CD8-positive, alpha-beta memory T cell (primary cell): ENCODE data around the gene PSMF1. TPM values are rescaled to one million over a fixed set of nuclear protein-coding genes. Genes with fewer than 3 reads are reported as not detected.

ENCODE experiments used
- CTCF ChIA-PET: fragments of 350-600 bp; sonication (Branson Sonifier 250); formaldehyde crosslinking; loops from one replicate; lab custom pipeline; 2021; ENCODE audit warnings: antibody characterized with exemption; lab: Charles Lee
- POLR2A ChIA-PET: fragments of 350-600 bp; sonication (Branson Sonifier 250); formaldehyde crosslinking; loops from one replicate; lab custom pipeline; 2021; ENCODE audit warnings: antibody characterized with exemption; lab: Charles Lee
- DNase-seq, 5 donors: peaks; one replicate each; pipeline versions ENCODE4 v3.0.0 to v3.0.0-alpha.2; 2020 to 2022; ENCODE audit warnings: mixed read lengths in 1 of 5
- H3K27ac ChIP-seq: one replicate; pipeline ENCODE4 v1.7.0; 2013; ENCODE audit warnings: low read depth, mild to moderate bottlenecking, low read length, moderate library complexity
- H3K27me3 ChIP-seq: 2 replicates; pipeline ENCODE4 v1.7.0; 2013; ENCODE audit warnings: low read length, mild to moderate bottlenecking; ENCODE audit not compliant: insufficient read depth, poor library complexity, severe bottlenecking
- H3K36me3 ChIP-seq: 2 replicates; pipeline ENCODE4 v1.7.0; 2013; ENCODE audit warnings: mild to moderate bottlenecking, low read length, moderate library complexity; ENCODE audit not compliant: insufficient read depth
- H3K4me1 ChIP-seq: 2 replicates; pipeline ENCODE4 v1.7.0; 2013; ENCODE audit warnings: mild to moderate bottlenecking, low read length, moderate library complexity; ENCODE audit not compliant: insufficient read depth
- H3K4me3 ChIP-seq: 2 replicates; pipeline ENCODE4 v1.7.0; 2013; ENCODE audit warnings: mild to moderate bottlenecking, low read length
- H3K9me3 ChIP-seq: 2 replicates; pipeline ENCODE4 v1.7.0; 2013; ENCODE audit warnings: mild to moderate bottlenecking, low read length
- H3K27ac Mint-ChIP-seq, 8 donors: one replicate each; pipeline ENCODE4 v1.8.0; 2020 to 2021; ENCODE audit warnings: mixed read lengths in 8 of 8, mild to moderate bottlenecking in 6 of 8, inconsistent platforms in 3 of 8, moderate library complexity in 3 of 8
- H3K27me3 Mint-ChIP-seq, 2 donors: one replicate each; pipeline ENCODE4 v1.8.0; 2020 to 2021; ENCODE audit warnings: mixed read lengths in 2 of 2, mild to moderate bottlenecking in 1 of 2, moderate library complexity in 1 of 2
- H3K36me3 Mint-ChIP-seq, 3 donors: one replicate each; pipeline ENCODE4 v1.8.0; 2020 to 2021; ENCODE audit warnings: mixed read lengths in 3 of 3, inconsistent platforms in 1 of 3, mild to moderate bottlenecking in 1 of 3
- H3K4me1 Mint-ChIP-seq, 3 donors: one replicate each; pipeline ENCODE4 v1.8.0; 2020 to 2021; ENCODE audit warnings: mixed read lengths in 3 of 3, inconsistent platforms in 1 of 3, mild to moderate bottlenecking in 1 of 3
- H3K4me3 Mint-ChIP-seq, 7 donors: one replicate each; pipeline ENCODE4 v1.8.0; 2020 to 2021; ENCODE audit warnings: mixed read lengths in 7 of 7, mild to moderate bottlenecking in 6 of 7, moderate library complexity in 4 of 7, inconsistent platforms in 2 of 7
- H3K9me3 Mint-ChIP-seq, 5 donors: one replicate each; pipeline ENCODE4 v1.8.0; 2020 to 2022; ENCODE audit warnings: mixed read lengths in 5 of 5, mild to moderate bottlenecking in 3 of 5, moderate library complexity in 2 of 5, inconsistent platforms in 1 of 5
- polyA plus RNA-seq: library from polyadenylated mRNA; unstranded; fragments of 300-500 nt; fragmentation: Illumina TruSeq; gene quantifications from one replicate; pipeline ENCODE4 v1.2.3, GENCODE V29; 2021
- total RNA-seq, 2 experiments: library from RNA; stranded (reverse); gene quantifications; one replicate each; pipeline ENCODE4 v1.2.3, GENCODE V29; 2021

Gene PSMF1
- total RNA-seq (100 to 1,000 TPM; 169 to 189 TPM), polyA plus RNA-seq (185 TPM)

GRCh38 chr20:1118336-1119127, at the start of gene PSMF1:
Gene PSMF1, plus strand, starts transcription at chr20:1118602. Its CDS starts 172 bp downstream, at chr20:1118774.
- no peaks in the 10 kb centered on the region for H3K9me3 Mint-ChIP-seq
- Histone ChIP-seq H3K9me3 (no peaks in the 10 kb centered on the region), H3K36me3 (peaks cover 3% of the 10 kb centered on the region), H3K4me1 (peaks cover 52% of the 10 kb centered on the region), H3K27ac (peak within 1 kb of the TSS; percentile 70), H3K4me3 (peak within 1 kb of the TSS; percentile 81), H3K27me3 (no peaks in the 10 kb centered on the region)
- peak within 1 kb of the TSS; percentile 86 to 99 (median 95) for H3K27ac Mint-ChIP-seq
- CTCF ChIA-PET: interaction anchor here (0.8 to 1.5 kb wide), 2 partner anchors 10 kb away, joined by 3 read pairs; no protein-coding TSS in a partner anchor
- POLR2A ChIA-PET: no interaction called here
- peaks cover 0 to 49% (median 8%) of the 10 kb centered on the region in 3 donors for H3K36me3 Mint-ChIP-seq
- peak within 1 kb of the TSS; percentile 93 to 98 (median 95) for H3K4me3 Mint-ChIP-seq
- peak; percentile 93 to 97 (median 95) for DNase-seq
- peaks cover 59 to 68% (median 66%) of the 10 kb centered on the region in 3 donors for H3K4me1 Mint-ChIP-seq
- H3K27me3 Mint-ChIP-seq: peaks cover 0 to under 1% of the 10 kb centered on the region in 2 donors

- CTCF ChIA-PET: no interaction called here
Measured at GRCh38 chr20:1072258-1072657, 46.1 kb upstream of the PSMF1 start.

GRCh38 chr20:1075616-1076015, 42.8 kb upstream of the PSMF1 start:
- no peaks in the 10 kb centered on the region for H3K9me3 ChIP-seq
- Mint-ChIP-seq H3K4me3 (no peak overlapping the region), H3K27ac (no peak overlapping the region), H3K4me1 (no peaks in the 10 kb centered on the region), H3K9me3 (peaks cover 0 to 4% (median 2%) of the 10 kb centered on the region in 5 donors), H3K36me3 (peaks cover 1 to 9% (median 2%) of the 10 kb centered on the region in 3 donors), H3K27me3 (peaks cover 1 to 8% of the 10 kb centered on the region in 2 donors)
- ChIA-PET POLR2A (no interaction called here), CTCF (no interaction called here)
- no peak overlapping the region for H3K27ac ChIP-seq
- H3K36me3 ChIP-seq: no peaks in the 10 kb centered on the region
- no peak for DNase-seq
- no peaks in the 10 kb centered on the region for H3K27me3 ChIP-seq
- H3K4me3 ChIP-seq: no peak overlapping the region
- H3K4me1 ChIP-seq: no peaks in the 10 kb centered on the region

More at GRCh38 chr20:1072258-1072657, 46.1 kb upstream of the PSMF1 start:
- Mint-ChIP-seq H3K27ac (no peak overlapping the region), H3K4me3 (no peak overlapping the region), H3K36me3 (peaks cover 1 to 26% (median 3%) of the 10 kb centered on the region in 3 donors), H3K4me1 (no peaks in the 10 kb centered on the region), H3K27me3 (peaks cover 5 to 35% of the 10 kb centered on the region in 2 donors), H3K9me3 (peaks cover 5 to 18% (median 12%) of the 10 kb centered on the region in 5 donors)
- DNase-seq: no peak
- Histone ChIP-seq H3K9me3 (no peaks in the 10 kb centered on the region), H3K4me3 (no peak overlapping the region), H3K27ac (no peak overlapping the region), H3K27me3 (no peaks in the 10 kb centered on the region), H3K36me3 (no peaks in the 10 kb centered on the region), H3K4me1 (no peaks in the 10 kb centered on the region)
- POLR2A ChIA-PET: no interaction called here

GRCh38 chr20:1081891-1082290, 36.5 kb upstream of the PSMF1 start:
- H3K9me3 ChIP-seq: no peaks in the 10 kb centered on the region
- Mint-ChIP-seq H3K36me3 (peaks cover 0 to 8% (median 2%) of the 10 kb centered on the region in 3 donors), H3K27ac (no peak overlapping the region), H3K4me1 (peaks cover 0 to 4% (median 0%) of the 10 kb centered on the region in 3 donors), H3K9me3 (peaks cover 0 to 11% (median 3%) of the 10 kb centered on the region in 5 donors), H3K27me3 (peaks cover 0 to 3% of the 10 kb centered on the region in 2 donors), H3K4me3 (no peak overlapping the region)
- H3K27me3 ChIP-seq: no peaks in the 10 kb centered on the region
- CTCF ChIA-PET: no interaction called here
- no peaks in the 10 kb centered on the region for H3K36me3 ChIP-seq
- no peak for DNase-seq
- POLR2A ChIA-PET: no interaction called here
- H3K27ac ChIP-seq: no peak overlapping the region
- no peak overlapping the region for H3K4me3 ChIP-seq
- no peaks in the 10 kb centered on the region for H3K4me1 ChIP-seq

GRCh38 chr20:1083431-1084080, 34.8 kb upstream of the PSMF1 start:
- H3K4me3 ChIP-seq: no peak overlapping the region
- no peaks in the 10 kb centered on the region for H3K27me3 ChIP-seq
- Mint-ChIP-seq H3K4me3 (no peak overlapping the region), H3K27me3 (peaks cover 0 to 2% of the 10 kb centered on the region in 2 donors), H3K4me1 (peaks cover 0 to 6% (median 0%) of the 10 kb centered on the region in 3 donors), H3K36me3 (peaks cover 0 to 8% (median 2%) of the 10 kb centered on the region in 3 donors), H3K27ac (no peak overlapping the region), H3K9me3 (peaks cover 0 to 11% (median 3%) of the 10 kb centered on the region in 5 donors)
- CTCF ChIA-PET: interaction anchor here (1.6 kb wide), 1 partner anchor 25 kb away, joined by 4 read pairs; no protein-coding TSS in a partner anchor
- no peak for DNase-seq
- H3K4me1 ChIP-seq: no peaks in the 10 kb centered on the region
- no peaks in the 10 kb centered on the region for H3K36me3 ChIP-seq
- POLR2A ChIA-PET: no interaction called here
- H3K9me3 ChIP-seq: no peaks in the 10 kb centered on the region
- no peak overlapping the region for H3K27ac ChIP-seq

- H3K27me3 ChIP-seq: no peaks in the 10 kb centered on the region
- no peaks in the 10 kb centered on the region for H3K36me3 ChIP-seq
- ChIA-PET CTCF (no interaction called here), POLR2A (no interaction called here)
- Mint-ChIP-seq H3K27ac (no peak overlapping the region), H3K4me3 (no peak overlapping the region), H3K27me3 (peaks cover 0 to 4% of the 10 kb centered on the region in 2 donors), H3K36me3 (peaks cover under 1 to 24% (median 5%) of the 10 kb centered on the region in 3 donors), H3K4me1 (peaks cover 0 to 6% (median 0%) of the 10 kb centered on the region in 3 donors), H3K9me3 (peaks cover 7 to 20% (median 9%) of the 10 kb centered on the region in 5 donors)
- no peak for DNase-seq
- H3K4me1 ChIP-seq: no peaks in the 10 kb centered on the region
- H3K27ac ChIP-seq: no peak overlapping the region
- no peaks in the 10 kb centered on the region for H3K9me3 ChIP-seq
- H3K4me3 ChIP-seq: no peak overlapping the region
Measured at GRCh38 chr20:1085492-1086276, 32.7 kb upstream of the PSMF1 start.

GRCh38 chr20:1086277-1087213, 31.9 kb upstream of the PSMF1 start:
- POLR2A ChIA-PET: no interaction called here
- Mint-ChIP-seq H3K27me3 (peaks cover 0 to 2% of the 10 kb centered on the region in 2 donors), H3K27ac (peak overlapping the region in 1 of 8 donors; percentile 12), H3K36me3 (peaks cover 5 to 25% (median 5%) of the 10 kb centered on the region in 3 donors), H3K4me3 (no peak overlapping the region), H3K9me3 (peaks cover 9 to 27% (median 13%) of the 10 kb centered on the region in 5 donors), H3K4me1 (peaks cover 0 to 6% (median 0%) of the 10 kb centered on the region in 3 donors)
- no peaks in the 10 kb centered on the region for H3K9me3 ChIP-seq
- H3K27me3 ChIP-seq: no peaks in the 10 kb centered on the region
- no peak overlapping the region for H3K4me3 ChIP-seq
- CTCF ChIA-PET: no interaction called here
- DNase-seq: no peak
- no peaks in the 10 kb centered on the region for H3K4me1 ChIP-seq
- no peak overlapping the region for H3K27ac ChIP-seq
- H3K36me3 ChIP-seq: no peaks in the 10 kb centered on the region
